ENCODE data around the gene GRIA1.

DNA sequence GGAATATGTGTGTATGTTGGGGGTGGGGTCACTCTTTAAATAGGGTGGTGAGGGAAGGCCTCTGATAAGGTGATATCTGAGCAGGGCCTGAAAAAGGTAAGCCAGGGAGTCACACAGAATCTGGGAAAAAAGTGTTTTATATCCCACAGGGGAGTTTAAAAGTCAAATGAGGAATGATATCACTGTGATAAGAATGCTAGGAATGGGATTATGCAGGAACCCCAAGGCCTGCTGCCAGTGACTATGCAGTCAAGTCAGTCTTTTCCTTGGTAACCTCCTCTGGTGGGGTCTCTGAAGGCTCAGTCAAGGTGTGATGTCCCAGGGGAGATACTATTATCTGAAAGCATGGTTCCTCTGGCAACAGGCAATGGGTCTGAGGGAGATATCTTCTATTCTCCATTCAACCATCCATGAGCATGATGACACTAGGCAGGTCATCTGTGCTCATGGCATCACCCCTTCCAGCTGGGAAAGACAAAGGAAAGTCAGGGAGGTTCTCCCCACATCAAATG lies 53.5 kb downstream of the GRIA1 start:
- TF ChIP-seq CTCF (conservative IDR thresholded peaks at IDR 0.05; ENCODE audit: low read depth, low read length) (no peak), SMC3 (IDR thresholded peaks at IDR 0.05; ENCODE audit: low read depth, low read length) (no peak), RAD21 (IDR thresholded peaks at IDR 0.05; ENCODE audit: low read length) (no peak), RFX5 (IDR thresholded peaks at IDR 0.05; ENCODE audit: low read depth, low read length) (no peak), POLR2A (IDR thresholded peaks at IDR 0.05; ENCODE audit: low read depth, low read length) (no peak), MXI1 (IDR thresholded peaks at IDR 0.05; ENCODE audit: borderline replicate concordance, low read depth, low read length) (no peak)
